HEK293T (cell line): Measurements from ENCODE around the gene EPHA2.

ENCODE experiments used
- CTCF ChIA-PET: fragments of 350-600 bp; formaldehyde crosslinking; extraction: SDS; loops from one replicate; lab custom pipeline; 2021; ENCODE audit warnings: antibody characterized with exemption, inconsistent platforms; lab: Yijun Ruan, JAX
- POLR2A ChIA-PET: fragments of 350-600 bp; formaldehyde crosslinking; extraction: SDS; loops from one replicate; lab custom pipeline; 2020; ENCODE audit warnings: antibody characterized with exemption, inconsistent platforms; lab: Yijun Ruan, JAX
- DNase-seq: peaks from one replicate; pipeline ENCODE4 v3.0.0; 2012; ENCODE audit warnings: mixed read lengths; ENCODE audit errors: extremely low spot score
- ARNT ChIP-seq: fragments of 450-650 bp; IDR thresholded peaks from 2 replicates; pipeline ENCODE4 v1.6.1; 2017; ENCODE audit warnings: mild to moderate bottlenecking
- BHLHE40 ChIP-seq: fragments of 450-650 bp; IDR thresholded peaks from 2 replicates; pipeline ENCODE4 v1.6.1; 2016; ENCODE audit warnings: mild to moderate bottlenecking, moderate library complexity, borderline replicate concordance
- CTBP1 ChIP-seq: fragments of 450-650 bp; IDR thresholded peaks from 2 replicates; pipeline ENCODE4 v1.6.1; 2016; ENCODE audit warnings: borderline replicate concordance
- ELF4 ChIP-seq: fragments of 450-650 bp; IDR thresholded peaks from 2 replicates; pipeline ENCODE4 v1.6.1; 2017; ENCODE audit warnings: antibody characterized with exemption
- FOXA1 ChIP-seq: fragments of 450-650 bp; IDR thresholded peaks from 2 replicates; pipeline ENCODE4 v1.6.1; 2016; ENCODE audit warnings: mild to moderate bottlenecking
- FOXK2 ChIP-seq: fragments of 450-650 bp; IDR thresholded peaks from 2 replicates; pipeline ENCODE4 v1.6.1; 2016; ENCODE audit warnings: mild to moderate bottlenecking
- FOXM1 ChIP-seq: fragments of 450-650 bp; IDR thresholded peaks from 2 replicates; pipeline ENCODE4 v1.6.1; 2017; ENCODE audit warnings: mild to moderate bottlenecking, borderline replicate concordance
- HDGF ChIP-seq: fragments of 450-650 bp; IDR thresholded peaks from 2 replicates; pipeline ENCODE4 v1.6.1; 2017; ENCODE audit warnings: antibody characterized with exemption, borderline replicate concordance
- L3MBTL2 ChIP-seq: fragments of 450-650 bp; conservative IDR thresholded peaks from 2 replicates; pipeline ENCODE4 v1.6.1; 2016; ENCODE audit warnings: mild to moderate bottlenecking
- LEF1 ChIP-seq: fragments of 450-650 bp; IDR thresholded peaks from 2 replicates; pipeline ENCODE4 v1.6.1; 2017; ENCODE audit warnings: mild to moderate bottlenecking, borderline replicate concordance
- NFRKB ChIP-seq: fragments of 450-650 bp; IDR thresholded peaks from 2 replicates; pipeline ENCODE4 v1.6.1; 2016; ENCODE audit warnings: mild to moderate bottlenecking, moderate library complexity
- PKNOX1 ChIP-seq: fragments of 450-650 bp; IDR thresholded peaks from 2 replicates; pipeline ENCODE4 v1.6.1; 2016
- SP1 ChIP-seq: fragments of 450-650 bp; IDR thresholded peaks from 2 replicates; pipeline ENCODE4 v1.6.1; 2017
- SUZ12 ChIP-seq: fragments of 450-650 bp; IDR thresholded peaks from 2 replicates; pipeline ENCODE4 v1.6.1; 2016; ENCODE audit warnings: mild to moderate bottlenecking
- TARDBP ChIP-seq: fragments of 450-650 bp; IDR thresholded peaks from 2 replicates; pipeline ENCODE4 v1.6.1; 2016
- ZNF384 ChIP-seq: fragments of 450-650 bp; IDR thresholded peaks from 2 replicates; pipeline ENCODE4 v1.6.1; 2016

Gene EPHA2

GRCh38 chr1:16118706-16119105 is 37.2 kb downstream of the EPHA2 start:
- ChIA-PET POLR2A (no interaction called here), CTCF (interaction anchor here (1.7 kb wide), 1 partner anchor 37 kb away, joined by 3 read pairs; no protein-coding TSS in a partner anchor)
- DNase-seq = no peak
- TF ChIP-seq ELF4 (no peak), SP1 (no peak), LEF1 (no peak), L3MBTL2 (no peak), CTBP1 (no peak), ZNF384 (no peak), FOXM1 (no peak), HDGF (no peak), SUZ12 (no peak), NFRKB (no peak)

DNA sequence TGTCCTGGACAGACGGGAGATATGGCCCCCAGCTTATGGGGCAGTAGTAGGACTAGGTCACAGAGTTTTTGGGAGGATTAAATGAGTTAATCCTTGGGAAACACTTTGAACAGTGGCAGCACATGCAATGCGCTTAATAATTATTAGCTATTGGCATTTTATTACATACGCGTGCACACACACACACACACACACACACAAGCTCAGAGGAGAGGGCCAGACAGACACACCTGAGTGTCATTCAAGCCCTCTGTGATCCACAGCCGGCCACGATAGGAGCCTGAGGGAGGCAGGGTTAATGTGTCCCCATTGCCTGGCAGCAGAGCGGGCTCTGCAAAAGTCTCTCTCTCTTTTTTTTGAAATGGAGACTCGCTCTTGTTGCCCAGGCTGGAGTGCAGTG is 37.9 kb downstream of the EPHA2 start:
- no peak for TF ChIP-seq BHLHE40
- TF ChIP-seq L3MBTL2 = no peak
- no peak for TF ChIP-seq FOXK2
- no peak for TF ChIP-seq FOXM1
- no peak for TF ChIP-seq ELF4
- TF ChIP-seq CTBP1 = no peak
- TF ChIP-seq NFRKB = no peak
- no peak for TF ChIP-seq ZNF384
- TF ChIP-seq LEF1 = no peak
- TF ChIP-seq ARNT = no peak
- TF ChIP-seq PKNOX1 = no peak
- TF ChIP-seq TARDBP = no peak
- DNase-seq = no peak
- POLR2A ChIA-PET = interaction anchor here (1.0 kb wide), 1 partner anchor 34 kb away, joined by 3 read pairs; no protein-coding TSS in a partner anchor
- CTCF ChIA-PET = interaction anchor here (1.7 kb wide), 1 partner anchor 36 kb away, joined by 3 read pairs; no protein-coding TSS in a partner anchor

DNA sequence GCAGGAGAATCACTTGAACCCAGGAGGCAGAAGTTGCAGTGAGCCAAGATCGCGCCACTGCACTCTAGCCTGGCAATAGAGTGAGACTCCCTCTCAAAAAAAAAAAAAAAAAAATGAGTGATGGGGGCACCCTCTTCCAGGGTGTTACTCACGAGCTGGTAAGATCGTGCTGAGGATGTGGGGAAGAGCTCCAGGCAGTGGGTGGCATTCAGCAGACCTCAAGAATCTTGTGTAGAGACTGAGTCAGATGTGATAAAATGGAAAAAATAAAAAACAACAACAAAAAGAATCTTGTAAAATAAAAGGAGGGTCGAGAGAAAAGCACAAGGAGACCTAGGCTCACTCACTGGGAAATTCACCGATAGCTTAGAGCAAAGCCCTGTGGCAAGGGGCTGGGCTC is 38.5 kb downstream of the EPHA2 start:
- ChIA-PET CTCF (interaction anchor here (1.7 kb wide), 1 partner anchor 35 kb away, joined by 3 read pairs; no protein-coding TSS in a partner anchor), POLR2A (interaction anchor here (1.0 kb wide), 1 partner anchor 34 kb away, joined by 3 read pairs; no protein-coding TSS in a partner anchor)
- no peak for TF ChIP-seq ARNT
- no peak for TF ChIP-seq BHLHE40
- TF ChIP-seq L3MBTL2 = no peak
- no peak for TF ChIP-seq ELF4
- TF ChIP-seq SUZ12 = no peak
- no peak for TF ChIP-seq SP1
- no peak for TF ChIP-seq CTBP1
- no peak for TF ChIP-seq FOXA1
- TF ChIP-seq ZNF384 = no peak
- TF ChIP-seq NFRKB = no peak
- no peak for TF ChIP-seq LEF1
- no peak for TF ChIP-seq PKNOX1
- no peak for TF ChIP-seq FOXM1
- TF ChIP-seq HDGF = no peak
- no peak for TF ChIP-seq TARDBP
- DNase-seq = no peak

- no peak for TF ChIP-seq TARDBP
- no peak for TF ChIP-seq L3MBTL2
- TF ChIP-seq LEF1 = no peak
- no peak for TF ChIP-seq SP1
- TF ChIP-seq PKNOX1 = no peak
- no peak for TF ChIP-seq SUZ12
- no peak for TF ChIP-seq FOXK2
- no peak for TF ChIP-seq BHLHE40
- no peak for TF ChIP-seq ELF4
- TF ChIP-seq FOXA1 = no peak
- POLR2A ChIA-PET = no interaction called here
- CTCF ChIA-PET = no interaction called here
- DNase-seq = no peak
Measured at GRCh38 chr1:16116625-16117024, 39.2 kb downstream of the EPHA2 start.

DNA sequence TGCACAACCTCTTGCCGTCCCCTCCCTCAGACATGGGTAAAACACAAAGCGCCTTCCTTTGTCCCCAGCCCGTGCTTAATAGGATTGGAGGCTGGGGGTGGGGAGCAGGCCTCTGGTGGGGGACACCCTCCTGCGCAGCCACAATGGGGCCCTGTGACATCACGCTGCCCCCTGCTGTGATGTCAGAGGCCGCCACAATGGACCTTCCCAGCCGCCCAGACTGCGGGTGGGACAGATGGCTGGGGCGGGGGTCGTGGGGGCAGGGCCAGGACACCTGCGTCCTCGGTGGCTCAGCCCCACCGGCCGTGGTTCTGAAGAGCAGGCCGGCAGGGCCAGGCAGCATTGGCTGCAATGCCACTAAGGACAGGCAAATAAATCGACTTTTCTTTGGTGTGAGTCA is 39.9 kb downstream of the EPHA2 start:
- DNase-seq = no peak
- no peak for TF ChIP-seq FOXA1
- no peak for TF ChIP-seq FOXK2
- TF ChIP-seq HDGF = no peak
- no peak for TF ChIP-seq ARNT
- TF ChIP-seq NFRKB = no peak
- no peak for TF ChIP-seq ZNF384
- TF ChIP-seq FOXM1 = no peak
- no peak for TF ChIP-seq PKNOX1
- no peak for TF ChIP-seq SUZ12
- no peak for TF ChIP-seq L3MBTL2
- no peak for TF ChIP-seq TARDBP
- TF ChIP-seq ELF4 = no peak
- no peak for TF ChIP-seq BHLHE40
- ChIA-PET POLR2A (no interaction called here), CTCF (no interaction called here)
